T-helper 9 cell (primary cell): ENCODE results near the gene GAST.

Experiments
- DNase-seq: peaks from one replicate; pipeline ENCODE4 v3.0.0-alpha.2; 2020

Gene GAST

GRCh38 chr17:41748275-41748674, 36.1 kb downstream of the GAST start:
- DNase-seq, result no peak

DNA sequence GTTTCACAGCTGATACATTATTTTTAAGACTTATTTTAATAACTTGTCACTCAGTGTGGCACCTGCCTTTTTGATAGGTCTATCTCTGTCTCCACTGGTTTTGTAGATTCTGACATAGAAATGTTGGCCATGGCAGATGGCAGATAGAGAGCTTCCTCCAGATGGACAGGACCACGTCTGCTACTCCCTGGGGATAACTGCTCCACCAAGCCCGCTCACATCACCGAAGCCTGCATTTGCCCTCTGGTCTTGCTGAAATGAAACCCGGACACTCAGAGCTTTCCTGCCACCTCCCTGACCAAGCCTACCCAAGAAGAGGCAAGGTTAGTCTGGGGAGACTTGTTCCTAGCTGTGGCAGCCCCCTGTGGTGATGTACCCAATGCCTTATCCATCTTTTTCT, 38.7 kb downstream of the GAST start:
- DNase-seq, result no peak

DNA sequence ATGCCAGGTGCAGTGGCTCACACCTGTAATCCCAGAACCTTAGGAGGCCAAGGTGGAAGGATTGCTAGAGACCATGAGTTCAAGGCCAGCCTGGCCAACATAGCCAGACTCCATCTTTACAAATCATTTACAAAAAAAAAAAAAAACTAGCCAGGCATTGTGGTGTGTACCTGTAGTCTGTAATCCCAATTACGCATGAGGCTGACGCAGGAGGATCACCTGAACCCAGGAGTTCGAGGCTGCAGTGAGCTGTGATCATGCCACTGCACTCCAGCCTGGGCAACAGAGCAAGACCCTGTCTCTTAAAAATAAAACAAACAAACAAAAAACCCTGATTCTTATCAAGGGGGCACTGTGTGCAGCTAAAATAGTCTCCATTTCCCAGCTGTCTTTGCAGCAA, 39.2 kb downstream of the GAST start:
- DNase-seq, result no peak

- no peak for DNase-seq
Observed at GRCh38 chr17:41754066-41754465, 41.9 kb downstream of the GAST start.

DNA sequence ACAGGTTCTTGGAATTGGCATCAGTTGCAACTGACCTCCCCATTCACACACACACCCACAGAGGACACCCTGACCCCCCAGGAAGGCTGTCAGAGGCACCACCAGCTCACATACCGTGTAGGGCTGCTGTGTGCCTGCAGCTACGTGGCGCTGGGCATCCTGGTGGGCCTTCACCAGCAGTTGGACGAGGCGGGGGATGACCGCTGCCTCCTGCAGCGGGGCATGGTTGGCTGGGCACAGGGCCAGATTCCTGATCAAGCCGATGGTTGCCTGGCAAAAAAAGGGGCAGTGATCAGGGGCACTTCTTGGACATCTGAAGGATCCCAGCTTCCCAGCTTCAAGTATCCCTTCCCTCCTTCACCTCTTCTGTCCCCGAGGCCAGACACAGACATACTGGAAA, 46.5 kb downstream of the GAST start:
- no peak for DNase-seq

DNA sequence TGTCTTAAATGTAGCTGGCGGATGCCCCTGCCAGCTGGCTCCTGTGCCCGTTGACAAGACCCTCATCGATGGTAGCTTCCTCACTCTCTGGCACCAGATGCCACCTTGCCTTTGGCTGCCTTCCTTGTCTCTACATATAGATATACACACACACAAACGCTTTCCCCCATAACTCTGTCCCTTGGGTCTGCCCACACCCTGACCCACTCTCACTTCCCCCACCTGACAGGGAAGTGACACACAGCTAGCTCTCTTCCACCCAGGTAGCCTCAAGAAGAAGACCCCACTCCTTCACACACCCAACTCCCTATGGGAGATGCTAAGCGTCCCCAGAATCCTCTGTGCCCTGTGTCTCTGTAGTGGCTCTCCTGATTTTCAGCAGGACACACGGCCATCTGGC, 48.7 kb downstream of the GAST start:
- DNase-seq, result no peak

DNA sequence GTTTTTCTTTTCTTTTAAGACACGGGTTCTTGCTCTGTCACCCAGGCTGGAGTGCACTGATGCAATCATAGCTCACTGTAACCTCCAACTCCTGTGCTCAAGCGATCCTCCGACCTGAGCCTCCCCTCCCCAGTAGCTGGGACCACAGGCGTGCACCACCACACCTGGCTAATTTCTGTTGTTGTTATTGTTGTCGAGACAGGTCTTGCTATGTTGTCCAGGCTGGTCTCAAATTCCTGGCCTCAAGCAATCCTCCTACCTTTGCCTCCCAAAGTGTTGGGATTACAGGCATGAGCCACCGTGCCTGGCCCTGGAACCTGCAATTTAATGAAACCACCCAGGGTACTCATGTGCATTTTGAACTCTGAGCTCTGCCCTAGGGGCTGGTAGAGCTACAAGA, 50.3 kb downstream of the GAST start:
- no peak for DNase-seq

- DNase-seq, result no peak
Observed at GRCh38 chr17:41762841-41763240, 50.7 kb downstream of the GAST start.

DNA sequence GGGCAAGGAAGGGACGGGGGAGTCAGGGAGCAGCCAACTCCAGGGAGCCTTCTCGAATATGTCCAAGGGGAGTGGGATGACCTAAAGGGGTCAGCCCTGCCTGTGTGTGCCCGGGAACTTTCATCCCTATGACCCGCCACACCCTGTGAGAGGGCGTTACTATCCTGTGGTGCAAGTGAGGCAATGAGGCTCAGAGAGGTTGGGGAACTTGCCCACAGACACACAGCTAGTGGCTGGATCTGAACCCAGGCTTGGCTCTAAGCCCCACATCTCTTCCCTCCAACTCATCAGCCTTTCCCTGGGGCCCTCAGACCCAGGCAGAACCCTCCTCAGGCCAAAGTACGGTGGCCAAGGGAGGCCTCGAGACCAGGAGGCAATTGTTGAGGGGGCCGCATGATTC, 51.2 kb downstream of the GAST start:
- no peak for DNase-seq
